ENCODE results near the gene ARHGAP42.

DNA sequence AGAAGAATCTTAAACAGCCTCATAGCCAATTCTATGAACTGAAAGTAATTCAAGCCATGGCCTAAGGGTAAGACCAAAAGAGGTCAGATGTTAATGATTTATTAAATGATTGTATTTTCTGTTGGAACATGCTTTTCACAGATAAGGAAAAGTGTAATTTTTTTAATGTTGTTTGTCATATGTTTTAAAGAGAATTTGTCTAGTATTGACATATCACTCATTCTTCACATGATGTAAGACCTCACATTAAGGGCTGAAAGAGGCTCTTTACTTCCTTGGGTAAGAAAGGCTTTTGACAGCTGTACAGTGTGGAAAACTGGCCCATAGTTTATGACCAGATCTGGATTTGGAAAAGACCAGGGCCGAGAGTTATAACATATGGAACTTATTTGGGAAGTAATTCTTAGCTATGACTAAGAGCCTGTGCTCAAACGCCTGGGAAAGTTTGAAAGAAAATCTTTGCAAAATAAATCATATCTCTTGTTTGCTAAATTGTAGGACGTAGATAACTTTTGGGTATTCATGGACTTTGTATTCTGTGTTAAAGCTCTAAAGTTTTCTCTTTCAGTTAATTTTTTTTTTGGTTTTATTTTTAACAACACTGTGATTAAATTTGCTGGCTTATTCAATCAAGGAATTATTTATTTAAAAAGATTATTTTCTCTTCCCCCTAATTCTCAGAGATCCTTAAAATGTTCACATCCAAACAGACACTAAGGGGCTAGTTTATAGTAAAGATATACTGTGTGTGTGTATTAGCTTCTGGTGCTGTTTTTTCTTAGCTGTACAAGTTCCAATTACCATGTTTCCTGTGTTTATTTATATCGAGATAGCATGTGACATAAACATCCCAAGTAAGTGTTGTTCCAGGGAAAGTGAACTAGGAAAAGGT is 162.2 kb downstream of the ARHGAP42 start:
- no peak for TF ChIP-seq POLR2A (IDR thresholded peaks at IDR 0.05)
- TF ChIP-seq, protein P1, sequence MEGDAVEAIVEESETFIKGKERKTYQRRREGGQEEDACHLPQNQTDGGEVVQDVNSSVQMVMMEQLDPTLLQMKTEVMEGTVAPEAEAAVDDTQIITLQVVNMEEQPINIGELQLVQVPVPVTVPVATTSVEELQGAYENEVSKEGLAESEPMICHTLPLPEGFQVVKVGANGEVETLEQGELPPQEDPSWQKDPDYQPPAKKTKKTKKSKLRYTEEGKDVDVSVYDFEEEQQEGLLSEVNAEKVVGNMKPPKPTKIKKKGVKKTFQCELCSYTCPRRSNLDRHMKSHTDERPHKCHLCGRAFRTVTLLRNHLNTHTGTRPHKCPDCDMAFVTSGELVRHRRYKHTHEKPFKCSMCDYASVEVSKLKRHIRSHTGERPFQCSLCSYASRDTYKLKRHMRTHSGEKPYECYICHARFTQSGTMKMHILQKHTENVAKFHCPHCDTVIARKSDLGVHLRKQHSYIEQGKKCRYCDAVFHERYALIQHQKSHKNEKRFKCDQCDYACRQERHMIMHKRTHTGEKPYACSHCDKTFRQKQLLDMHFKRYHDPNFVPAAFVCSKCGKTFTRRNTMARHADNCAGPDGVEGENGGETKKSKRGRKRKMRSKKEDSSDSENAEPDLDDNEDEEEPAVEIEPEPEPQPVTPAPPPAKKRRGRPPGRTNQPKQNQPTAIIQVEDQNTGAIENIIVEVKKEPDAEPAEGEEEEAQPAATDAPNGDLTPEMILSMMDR (IDR thresholded peaks at IDR 0.05) = no peak
